Neural crest cell (in vitro differentiated cells): ENCODE data around the gene PRPF31. TPM values are rescaled to one million over a fixed set of nuclear protein-coding genes. Genes with fewer than 3 reads are reported as not detected.

Experiments used
- DNase-seq: peaks from one replicate; pipeline ENCODE4 v3.0.0; 2021; ENCODE audit warnings: low read depth, mixed read lengths, low spot score
- H3K27ac Mint-ChIP-seq: one replicate; pipeline ENCODE4 v1.8.0; 2021; ENCODE audit warnings: mild to moderate bottlenecking, mixed read lengths; ENCODE audit not compliant: unreplicated experiment
- H3K27me3 Mint-ChIP-seq: 2 replicates; pipeline ENCODE4 v1.8.0; 2021; ENCODE audit warnings: low read depth, mild to moderate bottlenecking, mixed read lengths
- H3K36me3 Mint-ChIP-seq: 2 replicates; pipeline ENCODE4 v1.8.0; 2021; ENCODE audit warnings: low read depth, mild to moderate bottlenecking, mixed read lengths
- H3K4me1 Mint-ChIP-seq: 2 replicates; pipeline ENCODE4 v1.8.0; 2021; ENCODE audit warnings: mixed read lengths
- H3K4me3 Mint-ChIP-seq: one replicate; pipeline ENCODE4 v1.8.0; 2021; ENCODE audit warnings: mild to moderate bottlenecking, mixed read lengths
- H3K9me3 Mint-ChIP-seq: 2 replicates; pipeline ENCODE4 v1.8.0; 2021; ENCODE audit warnings: mixed read lengths
- total RNA-seq: library from RNA; stranded (reverse); gene quantifications from 2 replicates; pipeline ENCODE4 v1.2.1, GENCODE V29; 2021
- TF ChIP-seq, protein P1 (sequence below): fragments of 200-600 bp; sonication (generic); conservative IDR thresholded peaks from 2 replicates; pipeline ENCODE4 v1.5.0; 2021; ENCODE audit warnings: antibody characterized with exemption, mild to moderate bottlenecking

The PRPF31 gene
- total RNA-seq, 1 donor from 2014 or later: 94.8 TPM

DNA sequence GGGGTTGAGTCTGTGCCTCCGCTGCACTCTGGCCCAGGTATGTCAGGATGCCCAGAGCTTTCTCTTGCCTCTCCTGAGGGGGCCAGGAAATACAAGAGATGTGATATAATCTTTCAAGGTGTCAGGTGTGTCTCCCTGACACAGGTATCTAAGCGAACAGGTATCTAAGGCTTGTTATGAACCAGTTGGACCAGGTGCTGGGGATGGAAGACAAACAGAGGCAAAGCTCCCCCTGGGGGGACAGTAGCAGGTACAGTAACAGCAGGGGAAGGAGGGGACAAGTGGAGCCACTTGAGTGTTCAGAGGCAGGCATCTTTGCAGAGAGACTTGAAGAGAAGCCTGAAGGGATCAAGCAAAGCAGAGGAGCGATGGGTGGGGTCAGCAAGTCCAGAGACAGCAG is 41.4 kb downstream of the PRPF31 start:
- no peaks in the 10 kb centered on the region for H3K9me3 Mint-ChIP-seq
- H3K4me3 Mint-ChIP-seq: peak overlapping the region; percentile 78
- H3K36me3 Mint-ChIP-seq: peaks cover 12% of the 10 kb centered on the region
- H3K27ac Mint-ChIP-seq: peak overlapping the region; percentile 16
- H3K27me3 Mint-ChIP-seq: peaks cover 7% of the 10 kb centered on the region
- H3K4me1 Mint-ChIP-seq: peaks cover 34% of the 10 kb centered on the region
- TF ChIP-seq, protein P1, sequence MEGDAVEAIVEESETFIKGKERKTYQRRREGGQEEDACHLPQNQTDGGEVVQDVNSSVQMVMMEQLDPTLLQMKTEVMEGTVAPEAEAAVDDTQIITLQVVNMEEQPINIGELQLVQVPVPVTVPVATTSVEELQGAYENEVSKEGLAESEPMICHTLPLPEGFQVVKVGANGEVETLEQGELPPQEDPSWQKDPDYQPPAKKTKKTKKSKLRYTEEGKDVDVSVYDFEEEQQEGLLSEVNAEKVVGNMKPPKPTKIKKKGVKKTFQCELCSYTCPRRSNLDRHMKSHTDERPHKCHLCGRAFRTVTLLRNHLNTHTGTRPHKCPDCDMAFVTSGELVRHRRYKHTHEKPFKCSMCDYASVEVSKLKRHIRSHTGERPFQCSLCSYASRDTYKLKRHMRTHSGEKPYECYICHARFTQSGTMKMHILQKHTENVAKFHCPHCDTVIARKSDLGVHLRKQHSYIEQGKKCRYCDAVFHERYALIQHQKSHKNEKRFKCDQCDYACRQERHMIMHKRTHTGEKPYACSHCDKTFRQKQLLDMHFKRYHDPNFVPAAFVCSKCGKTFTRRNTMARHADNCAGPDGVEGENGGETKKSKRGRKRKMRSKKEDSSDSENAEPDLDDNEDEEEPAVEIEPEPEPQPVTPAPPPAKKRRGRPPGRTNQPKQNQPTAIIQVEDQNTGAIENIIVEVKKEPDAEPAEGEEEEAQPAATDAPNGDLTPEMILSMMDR: no peak
- no peak for DNase-seq

DNA sequence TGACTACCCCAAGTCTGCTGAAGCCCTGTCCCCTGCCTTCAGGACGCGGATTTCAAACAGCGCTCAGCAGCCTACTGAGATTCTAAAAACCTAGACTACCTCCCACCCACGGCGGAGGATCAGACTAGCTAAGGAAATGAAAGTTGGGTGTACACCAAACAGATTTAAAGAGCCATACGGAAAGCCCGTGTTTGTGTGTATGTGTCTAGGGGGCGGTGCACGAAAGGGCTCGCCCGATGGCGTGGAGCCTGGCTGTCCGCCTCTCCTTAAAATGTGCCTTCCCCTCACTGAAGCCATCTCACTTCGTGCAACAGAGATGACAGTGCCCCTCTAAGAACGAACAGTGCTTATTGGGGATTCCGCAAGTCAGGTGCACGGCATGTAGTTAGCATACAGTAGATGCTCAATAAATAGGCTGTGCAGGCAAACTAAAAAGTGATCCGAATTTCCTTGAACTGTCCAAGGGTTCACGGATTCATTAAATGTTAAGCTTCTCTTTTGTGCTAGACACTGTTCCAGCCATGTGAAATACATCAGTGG is 43.3 kb downstream of the PRPF31 start:
- TF ChIP-seq, protein P1: no peak
- Mint-ChIP-seq H3K36me3 (peaks cover 18% of the 10 kb centered on the region), H3K9me3 (peaks cover 7% of the 10 kb centered on the region), H3K27me3 (peaks cover 15% of the 10 kb centered on the region), H3K4me1 (peaks cover 43% of the 10 kb centered on the region), H3K4me3 (peak overlapping the region; percentile 99), H3K27ac (peak overlapping the region; percentile 61)
- no peak for DNase-seq

DNA sequence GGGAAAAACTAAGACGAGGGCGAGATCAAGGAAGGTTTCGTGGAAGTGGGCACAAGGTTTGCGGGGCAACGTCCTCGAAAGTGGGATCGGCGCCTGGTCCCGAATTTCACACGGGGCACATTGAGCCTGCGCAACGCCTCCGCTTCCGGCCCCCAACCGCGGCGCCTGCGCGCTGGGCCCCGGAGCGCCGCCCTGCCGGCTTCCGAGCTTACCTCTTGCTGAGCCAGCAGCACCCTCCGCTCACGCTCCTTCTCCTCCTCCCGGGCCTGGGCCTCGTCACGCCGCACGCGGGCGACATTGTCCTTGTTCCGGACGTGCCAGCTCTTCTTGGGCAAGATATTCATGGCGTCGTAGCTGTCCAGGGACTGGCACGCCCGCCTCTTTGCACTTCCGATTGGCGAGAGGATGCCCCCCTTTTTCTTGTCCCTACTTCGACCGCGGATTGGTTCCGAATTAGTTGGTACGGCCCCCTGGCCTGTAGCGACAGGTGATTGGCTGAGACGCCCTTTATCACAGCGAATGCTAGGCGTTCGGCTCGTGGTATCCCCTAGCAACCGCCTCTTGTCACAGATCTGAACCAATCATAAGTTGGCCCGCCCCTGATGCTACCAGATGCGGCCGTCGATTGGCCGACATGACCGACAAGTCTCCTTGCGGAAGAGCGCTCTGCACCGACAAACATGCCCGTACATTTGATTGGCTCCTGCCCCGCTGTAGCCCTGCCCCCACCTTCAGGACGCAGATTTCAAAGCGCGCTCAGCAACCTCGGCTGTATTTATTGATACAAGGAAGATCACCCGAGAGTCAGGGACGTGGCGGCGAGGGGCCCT is 44.0 kb downstream of the PRPF31 start, which contains the start of gene LENG1:
Gene LENG1 (minus strand): TSS at position 370 of the 830 bp plus-strand sequence. CDS start 26 bp downstream, at position 344.
- Mint-ChIP-seq H3K4me1 (peaks cover 43% of the 10 kb centered on the region), H3K36me3 (peaks cover 20% of the 10 kb centered on the region), H3K9me3 (peaks cover 7% of the 10 kb centered on the region), H3K27ac (peak within 1 kb of the TSS; percentile 99), H3K4me3 (peak within 1 kb of the TSS; percentile 99), H3K27me3 (peaks cover 20% of the 10 kb centered on the region)
- TF ChIP-seq, protein P1: peak; percentile 50
- peak; percentile 91 for DNase-seq

DNA sequence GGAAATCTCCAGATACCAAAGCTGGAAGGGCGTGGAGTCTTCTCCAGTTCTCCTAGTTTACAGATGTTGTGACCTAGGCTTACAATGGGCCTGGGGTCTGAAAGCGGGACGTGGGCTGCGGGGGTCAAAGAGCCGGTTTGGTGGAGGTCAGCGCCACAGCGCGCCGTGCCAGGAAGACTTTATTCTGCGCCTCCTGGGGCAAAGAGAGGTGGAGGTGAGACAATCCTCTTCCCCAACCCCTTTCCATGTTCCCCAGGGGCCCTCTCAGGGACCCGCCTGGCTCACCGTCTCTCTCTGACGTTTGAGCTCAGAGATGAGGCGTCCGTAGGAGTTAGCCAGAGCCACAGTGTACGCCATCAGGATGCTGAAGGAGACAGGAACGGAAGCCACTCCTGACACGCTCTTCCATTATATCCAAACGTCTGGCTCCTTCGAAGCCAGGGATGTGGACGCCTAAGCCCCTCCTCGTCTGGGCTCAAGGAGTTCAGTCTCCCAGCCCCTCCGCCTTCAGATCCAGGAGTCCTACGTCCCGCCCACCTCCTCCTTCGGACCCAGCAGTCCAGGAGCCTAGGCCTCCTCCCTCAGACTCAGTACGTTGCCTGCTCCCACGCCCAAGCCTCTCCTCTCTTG is 44.7 kb downstream of the PRPF31 start:
- TF ChIP-seq, protein P1: no peak

DNA sequence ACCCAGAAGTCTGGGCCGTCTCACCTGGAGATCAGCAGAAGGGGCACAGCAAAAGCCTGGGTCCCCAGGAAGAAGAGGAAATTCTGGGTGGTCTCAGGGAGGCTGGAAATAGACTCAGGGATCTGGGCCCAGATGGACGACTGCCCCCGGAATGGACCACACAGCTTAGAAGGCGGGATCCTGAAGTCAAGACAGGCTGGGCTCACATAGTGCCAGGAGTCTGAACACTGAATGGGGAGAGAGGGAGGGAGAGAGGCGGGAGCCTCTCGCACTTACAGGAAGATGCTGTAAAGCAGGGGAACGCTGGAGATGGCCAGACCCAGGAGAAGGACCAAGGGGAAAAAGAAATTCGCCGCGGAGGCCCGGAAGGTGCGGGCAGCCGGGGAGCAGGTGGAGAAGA is 45.3 kb downstream of the PRPF31 start:
- peak overlapping the region; percentile 99 for H3K4me3 Mint-ChIP-seq
- peaks cover 7% of the 10 kb centered on the region for H3K9me3 Mint-ChIP-seq
- peaks cover 43% of the 10 kb centered on the region for H3K4me1 Mint-ChIP-seq
- H3K27me3 Mint-ChIP-seq: peaks cover 27% of the 10 kb centered on the region
- peaks cover 20% of the 10 kb centered on the region for H3K36me3 Mint-ChIP-seq
- peak overlapping the region; percentile 99 for H3K27ac Mint-ChIP-seq
- DNase-seq: no peak
- TF ChIP-seq, protein P1: no peak

More for the DNA sequence above, 44.7 kb downstream of the PRPF31 start:
- peaks cover 20% of the 10 kb centered on the region for H3K36me3 Mint-ChIP-seq
- peaks cover 7% of the 10 kb centered on the region for H3K9me3 Mint-ChIP-seq
- DNase-seq: no peak
- H3K27me3 Mint-ChIP-seq: peaks cover 23% of the 10 kb centered on the region
- peaks cover 43% of the 10 kb centered on the region for H3K4me1 Mint-ChIP-seq
- H3K27ac Mint-ChIP-seq: peak overlapping the region; percentile 99
- H3K4me3 Mint-ChIP-seq: peak overlapping the region; percentile 99
